ENCODE data around the gene UHRF2.
"Not testable (repeated sequence)": the region's sequence is repeated elsewhere in the genome, so short reads cannot be mapped to it uniquely, and the experiment has no call there.

Gene UHRF2

DNA sequence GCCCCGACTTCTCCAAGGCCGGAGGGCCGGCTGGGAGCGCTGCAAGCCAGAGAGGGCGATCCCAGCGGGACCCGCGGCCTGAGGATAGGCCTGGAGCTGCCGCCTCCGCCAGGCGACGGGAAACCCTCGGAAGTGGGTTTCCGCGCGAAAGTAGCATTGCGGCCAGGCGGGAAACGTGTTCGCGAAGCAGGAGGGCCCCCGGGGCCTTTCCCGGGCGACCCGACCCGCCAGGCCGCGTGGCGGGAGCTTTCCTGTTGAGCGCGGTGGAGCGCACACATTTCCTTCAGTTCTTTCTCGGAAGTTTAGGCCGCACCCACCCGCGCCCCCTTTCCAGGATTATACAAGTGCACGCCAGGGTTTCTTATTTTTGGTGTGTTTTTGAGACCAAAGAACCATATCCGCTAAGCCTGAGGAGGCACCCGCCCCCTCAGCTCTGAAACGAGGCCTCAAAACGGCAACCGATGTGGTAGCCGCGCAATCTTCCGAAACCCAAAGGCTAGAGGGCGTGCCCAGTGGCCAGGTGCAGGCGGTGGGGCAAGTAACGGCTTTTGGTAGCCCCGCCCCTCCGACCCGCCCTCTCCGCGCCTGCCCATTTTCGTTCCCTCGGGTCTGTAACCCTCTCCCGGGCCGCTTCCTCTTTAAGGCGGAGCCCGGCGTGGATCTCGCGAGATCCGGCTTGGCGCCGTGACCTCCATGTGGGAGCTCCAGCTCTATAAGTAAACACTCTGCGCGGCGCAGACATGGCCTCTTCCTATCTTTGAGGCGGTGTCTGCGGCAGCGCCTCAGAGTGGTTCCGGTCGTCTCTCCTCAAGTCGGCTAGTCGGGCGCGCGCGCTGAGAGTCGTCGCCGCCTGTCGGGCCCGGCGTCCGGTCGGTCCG, at the start of gene UHRF2:
Gene UHRF2, plus strand, starts transcription at position 713 of the 878 bp plus-strand sequence. CDS start 292 bp downstream, outside the sequence.
- peak; percentile 94 to 95 for DNase-seq (ENCODE audit: low read depth in 2 of 2)

- no peak for DNase-seq (ENCODE audit: low read depth in 2 of 2)
These were observed 45.7 kb upstream of the UHRF2 start for GRCh38 chr9:6367128-6367890.

GRCh38 chr9:6368831-6369230, 44.2 kb upstream of the UHRF2 start:
- no peak for DNase-seq (ENCODE audit: low read depth in 2 of 2)

DNA sequence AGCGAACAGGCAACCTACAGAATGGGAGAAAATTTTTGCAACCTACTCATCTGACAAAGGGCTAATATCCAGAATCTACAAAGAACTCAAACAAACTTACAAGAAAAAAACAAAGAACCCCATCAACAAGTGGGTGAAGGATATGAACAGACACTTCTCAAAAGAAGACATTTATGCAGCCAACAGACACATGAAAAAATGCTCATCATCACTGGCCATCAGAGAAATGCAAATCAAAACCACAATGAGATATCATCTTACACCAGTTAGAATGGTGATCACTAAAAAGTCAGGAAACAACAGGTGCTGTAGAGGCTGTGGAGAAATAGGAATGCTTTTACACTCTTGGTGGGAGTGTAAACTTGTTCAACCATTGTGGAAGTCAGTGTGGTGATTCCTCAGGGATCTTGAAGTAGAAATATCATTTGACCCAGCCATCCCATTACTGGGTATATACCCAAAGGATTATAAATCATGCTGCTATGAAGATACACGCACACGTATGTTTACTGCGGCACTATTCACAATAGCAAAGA, 31.5 kb upstream of the UHRF2 start:
- not testable (repeated sequence) for DNase-seq (ENCODE audit: low read depth in 2 of 2)

DNA sequence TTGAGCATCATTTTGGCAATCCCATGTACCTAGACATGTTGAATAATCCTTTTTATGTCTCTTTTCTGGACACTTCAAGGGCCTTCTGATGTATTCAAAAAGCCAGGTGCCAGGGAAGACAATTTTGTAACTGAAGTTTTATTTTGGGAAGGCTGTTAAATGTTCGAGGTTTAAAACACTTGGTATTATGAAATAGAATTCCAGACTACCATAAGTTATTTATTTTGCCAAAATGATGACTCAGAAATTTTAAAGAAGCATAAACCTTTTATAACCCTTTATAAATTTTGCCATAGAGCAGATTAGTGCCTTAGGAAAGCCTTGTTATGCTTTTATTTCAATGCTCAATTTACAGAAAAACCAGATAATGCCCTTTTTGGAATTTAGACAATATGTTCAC, 30.3 kb upstream of the UHRF2 start:
- DNase-seq (ENCODE audit: low read depth in 2 of 2) = peak in 1 of 2 experiments; percentile 6

DNA sequence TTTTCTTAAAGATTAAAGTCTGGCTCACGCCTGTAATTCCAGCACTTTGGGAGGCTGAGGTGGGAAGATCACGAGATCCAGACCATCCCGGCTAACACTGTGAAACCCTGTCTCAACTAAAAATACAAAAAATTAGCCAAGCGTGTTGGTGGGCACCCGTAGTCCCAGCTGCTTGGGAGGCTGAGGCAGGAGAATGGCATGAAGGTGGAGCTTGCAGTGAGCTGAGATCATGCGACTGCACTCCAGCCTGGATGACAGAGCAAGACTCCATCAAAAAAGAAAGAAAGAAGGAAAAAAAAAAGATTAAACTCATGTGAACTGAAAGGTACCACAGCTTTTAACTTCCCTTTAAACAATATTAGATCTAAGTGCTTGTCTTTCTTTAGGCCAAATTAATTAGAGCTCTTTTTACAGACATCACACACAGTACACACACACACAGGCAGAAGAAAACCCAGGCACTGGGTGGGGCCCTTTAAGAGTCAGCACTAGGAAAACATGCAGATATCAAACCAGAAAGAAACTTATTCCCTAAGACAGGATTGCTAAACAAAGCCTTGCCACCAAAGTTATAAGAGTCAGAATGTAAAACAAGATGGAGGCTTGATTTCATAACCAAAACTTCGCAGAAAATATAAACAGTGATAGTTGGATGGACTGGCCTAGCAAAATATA, 29.3 kb upstream of the UHRF2 start:
- DNase-seq (ENCODE audit: low read depth in 2 of 2) = peak in 1 of 2 experiments; percentile 7

DNA sequence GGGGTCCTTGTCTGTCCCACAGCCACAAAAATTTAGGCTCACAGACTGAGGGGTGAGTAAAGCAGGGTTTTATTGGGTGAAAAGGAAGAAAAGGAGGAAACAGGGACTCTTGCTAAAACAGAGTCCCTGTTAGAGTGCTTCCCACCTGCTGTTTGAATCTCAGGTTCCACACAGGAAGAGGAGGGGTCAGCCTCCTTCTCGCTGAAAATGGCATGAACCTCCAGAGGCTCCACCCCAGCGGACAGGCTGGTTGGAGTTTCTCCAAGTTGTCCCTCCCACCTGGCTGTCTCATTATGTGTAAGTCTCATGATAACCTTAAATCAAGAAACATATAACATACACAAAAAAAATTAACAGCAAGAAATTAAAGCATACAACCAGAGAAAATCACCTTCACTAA, 28.3 kb upstream of the UHRF2 start:
- DNase-seq (ENCODE audit: low read depth in 2 of 2) = no peak

GRCh38 chr9:6399071-6399470, 13.9 kb upstream of the UHRF2 start:
- no peak for DNase-seq (ENCODE audit: low read depth in 2 of 2)

DNA sequence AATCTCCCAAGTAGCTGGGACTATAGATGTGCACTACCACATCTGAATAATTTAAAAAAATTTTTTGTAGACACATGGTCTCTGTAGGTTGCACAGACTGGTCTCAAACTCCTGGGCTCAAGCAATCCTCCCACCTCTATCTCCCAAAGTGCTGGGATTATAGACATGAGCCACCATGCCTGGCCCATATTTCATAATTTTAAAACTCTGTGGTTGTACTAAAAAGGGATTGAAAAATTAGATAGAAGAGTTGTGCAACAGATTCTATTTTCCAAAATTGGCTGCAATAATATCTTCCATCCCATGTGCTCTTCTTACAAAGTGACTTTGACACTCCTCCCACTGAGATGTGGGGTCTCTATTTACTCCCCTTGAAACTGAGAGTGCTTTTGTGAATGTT, 7.6 kb upstream of the UHRF2 start:
- DNase-seq (ENCODE audit: low read depth in 2 of 2) = no peak

- DNase-seq (ENCODE audit: low read depth in 2 of 2) = no peak
These were observed 5.2 kb upstream of the UHRF2 start for GRCh38 chr9:6407778-6408177.

DNA sequence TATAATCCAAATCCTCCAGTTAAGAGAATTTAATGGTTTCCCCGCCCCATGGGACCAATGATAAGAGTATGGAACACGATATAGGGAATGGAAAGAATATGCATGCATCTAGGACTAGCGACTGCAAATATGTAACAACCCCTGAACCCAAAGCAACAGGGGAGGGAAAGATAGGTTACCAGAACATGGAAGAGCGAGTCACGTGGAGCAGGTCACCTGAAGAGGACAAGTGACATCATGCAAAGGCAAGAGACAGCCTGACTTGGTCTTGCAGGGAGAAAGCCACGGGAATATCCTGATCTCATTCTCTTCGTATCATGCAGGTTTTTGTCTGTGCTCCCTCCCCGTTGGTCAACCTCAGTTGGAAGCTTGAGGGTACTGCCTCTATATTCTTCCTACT, 4.7 kb upstream of the UHRF2 start:
- no peak for DNase-seq (ENCODE audit: low read depth in 2 of 2)

- DNase-seq (ENCODE audit: low read depth in 2 of 2) = no peak
These were observed 3.2 kb upstream of the UHRF2 start for GRCh38 chr9:6409811-6410210.

GRCh38 chr9:6410633-6411032, 2.4 kb upstream of the UHRF2 start:
- no peak for DNase-seq (ENCODE audit: low read depth in 2 of 2)

DNA sequence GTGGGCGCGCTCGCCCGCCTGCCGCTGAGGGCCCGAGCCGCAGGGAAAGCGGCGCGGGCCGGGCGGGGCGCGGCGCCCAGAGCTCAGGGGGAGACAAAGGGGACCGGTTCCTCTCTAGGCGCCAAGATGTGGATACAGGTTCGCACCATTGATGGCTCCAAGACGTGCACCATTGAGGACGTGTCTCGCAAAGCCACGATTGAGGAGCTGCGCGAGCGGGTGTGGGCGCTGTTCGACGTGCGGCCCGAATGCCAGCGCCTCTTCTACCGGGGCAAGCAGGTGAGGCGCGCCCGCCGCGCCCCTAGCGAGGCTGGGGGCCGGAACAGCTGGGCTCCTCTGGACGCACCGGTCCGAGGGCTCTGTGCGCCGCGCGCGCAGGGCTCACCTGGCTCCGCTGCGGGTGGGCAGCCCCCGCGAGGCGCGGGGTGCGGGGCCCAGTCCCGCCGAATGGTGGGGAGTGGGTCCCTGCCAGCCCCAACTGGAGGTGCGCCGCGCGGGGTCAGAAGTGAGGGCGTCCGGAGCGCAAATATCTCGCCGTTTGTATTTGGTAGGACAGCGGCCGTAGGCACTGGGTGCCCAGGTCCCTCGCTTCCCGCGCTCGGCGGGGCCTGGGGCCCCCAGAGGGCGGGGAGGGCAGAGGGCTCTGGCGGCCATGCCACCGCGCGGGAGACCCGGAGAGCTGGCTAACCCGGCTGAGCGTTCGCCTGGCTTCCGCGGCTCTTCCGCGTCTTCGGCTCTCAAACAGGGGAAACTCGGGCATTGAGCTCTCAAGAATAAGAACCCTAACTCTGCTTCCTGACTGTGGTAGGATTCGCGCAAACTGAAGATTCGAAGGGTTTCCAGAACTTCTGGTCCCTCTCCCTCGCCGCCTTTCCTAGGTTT, 607 bp downstream of the UHRF2 start:
- no peak for DNase-seq (ENCODE audit: low read depth in 2 of 2)

DNA sequence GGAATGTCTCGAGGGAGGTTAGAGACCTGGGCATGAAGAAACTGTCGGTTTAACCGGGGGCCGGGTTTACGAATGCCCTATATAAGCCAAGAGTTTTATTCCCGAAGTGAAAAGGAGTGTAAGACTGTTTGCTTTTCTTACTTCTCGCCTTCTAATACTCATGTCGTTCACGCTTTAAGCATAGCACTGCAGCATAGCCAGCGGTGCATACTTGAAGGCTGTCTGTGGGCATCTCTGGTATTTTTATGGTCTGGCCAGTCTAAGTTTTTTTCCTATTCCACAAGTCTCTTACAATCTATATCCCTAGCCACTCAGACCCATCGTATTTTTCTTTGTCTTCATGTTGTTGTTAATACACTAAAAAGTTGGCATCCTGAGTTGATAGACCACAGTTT, 1.2 kb downstream of the UHRF2 start:
- DNase-seq (ENCODE audit: low read depth in 2 of 2) = no peak

DNA sequence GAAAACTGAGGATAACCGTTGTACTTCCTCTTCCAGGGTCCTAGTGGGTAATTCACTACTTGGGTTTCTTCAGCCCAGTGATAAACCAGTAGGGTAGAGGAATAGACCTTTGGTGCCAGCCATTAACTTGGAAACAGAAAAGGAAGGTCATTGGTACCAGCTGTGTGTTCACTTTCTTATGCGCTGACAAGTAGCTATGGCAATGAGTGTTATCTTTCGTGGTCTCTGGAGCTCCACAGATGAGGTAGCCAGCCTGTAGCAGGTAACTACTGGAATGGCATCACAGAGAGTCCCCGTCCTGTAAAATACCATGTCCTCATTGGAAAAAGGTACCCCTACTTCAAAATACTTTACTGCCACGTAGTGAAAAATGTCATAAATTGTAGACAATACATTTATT, 2.3 kb downstream of the UHRF2 start:
- no peak for DNase-seq (ENCODE audit: low read depth in 2 of 2)

- DNase-seq (ENCODE audit: low read depth in 2 of 2) = no peak
These were observed 4.2 kb downstream of the UHRF2 start for GRCh38 chr9:6417186-6417585.

- no peak for DNase-seq (ENCODE audit: low read depth in 2 of 2)
These were observed 5.8 kb downstream of the UHRF2 start for GRCh38 chr9:6418764-6419163.

DNA sequence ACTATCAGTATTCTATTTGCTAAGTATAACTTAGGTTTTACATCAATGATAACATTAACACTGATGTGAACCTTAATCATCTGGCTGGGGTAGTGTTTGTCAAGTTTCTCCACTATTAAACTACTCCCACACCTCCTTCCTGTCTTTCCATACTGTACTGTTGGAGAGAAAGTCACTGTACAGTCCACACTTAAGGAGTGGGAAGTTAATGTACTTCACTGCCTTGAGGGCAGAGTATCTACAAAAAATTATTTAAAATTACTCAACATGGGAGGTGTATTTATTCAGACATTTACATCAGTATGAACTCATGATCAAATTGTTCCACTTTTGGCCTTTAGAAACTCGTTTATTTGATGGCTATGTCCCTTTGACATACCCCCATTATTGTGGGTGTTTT, 11.9 kb downstream of the UHRF2 start:
- no peak for DNase-seq (ENCODE audit: low read depth in 2 of 2)

- DNase-seq (ENCODE audit: low read depth in 2 of 2) = no peak
These were observed 13.1 kb downstream of the UHRF2 start for GRCh38 chr9:6426117-6426516.

Data from fibroblast of skin of left biceps (primary cell).